IMR-90 (cell line): ENCODE measurements around the gene MRPS35. TPM values are rescaled to one million over a fixed set of nuclear protein-coding genes. Genes with fewer than 3 reads are reported as not detected.
A peak's percentile ranks its signal among the peaks of the same experiment; 100 is the strongest.

Experiments
- ATAC-seq: fragments of 200-7000 bp; cut with Tn5 transposase; 2 replicates; pipeline ENCODE4 v1.9.1; 2020; ENCODE audit warnings: low read depth, mild to moderate bottlenecking, moderate library complexity
- BruUV-seq: library from RNA; stranded (reverse); fragments of 400-500 nt; replicated peaks from 2 replicates; lab custom pipeline; 2021; lab: Mats Ljungman, UMichigan
- CTCF ChIA-PET: fragments of 300-600 bp; formaldehyde crosslinking; extraction: SDS; loops from one replicate; lab custom pipeline; 2021; ENCODE audit warnings: antibody characterized with exemption; lab: Yijun Ruan, JAX
- POLR2A ChIA-PET: fragments of 300-600 bp; sonication (Branson Sonifier 250); formaldehyde crosslinking; loops from one replicate; lab custom pipeline; 2022; ENCODE audit warnings: antibody characterized with exemption; ENCODE audit not compliant: unreplicated experiment; lab: Charles Lee
- DNase-seq: peaks from one replicate; pipeline ENCODE4 v3.0.0; 2013
- H2AFZ ChIP-seq: replicated peaks from 2 replicates; pipeline ENCODE3; 2013; ENCODE audit warnings: low read length, mild to moderate bottlenecking; ENCODE audit not compliant: poor library complexity
- H2AK5ac ChIP-seq: 2 replicates; pipeline ENCODE4 v1.6.1; 2013; ENCODE audit warnings: low read depth, low read length, inconsistent platforms
- H2AK9ac ChIP-seq: replicated peaks from 2 replicates; pipeline ENCODE3; 2013; ENCODE audit warnings: mild to moderate bottlenecking, low read depth, low read length, moderate library complexity; ENCODE audit not compliant: poor library complexity
- H2BK120ac ChIP-seq: 2 replicates; pipeline ENCODE4 v1.6.1; 2013; ENCODE audit warnings: low read depth, low read length, inconsistent platforms
- H2BK15ac ChIP-seq: 3 replicates; pipeline ENCODE4 v1.6.1; 2013; ENCODE audit warnings: low read depth, low read length, inconsistent platforms
- H2BK20ac ChIP-seq: 2 replicates; pipeline ENCODE4 v1.6.1; 2013; ENCODE audit warnings: low read depth, mild to moderate bottlenecking, inconsistent platforms, low read length, moderate library complexity
- H2BK5ac ChIP-seq: 2 replicates; pipeline ENCODE4 v1.6.1; 2013; ENCODE audit warnings: mild to moderate bottlenecking, low read depth, low read length, inconsistent platforms; ENCODE audit not compliant: poor library complexity, severe bottlenecking
- H3K14ac ChIP-seq: replicated peaks from 2 replicates; pipeline ENCODE4 v1.6.1; 2013; ENCODE audit warnings: low read depth, low read length, inconsistent platforms
- H3K18ac ChIP-seq: 2 replicates; pipeline ENCODE4 v1.6.1; 2013; ENCODE audit warnings: low read depth, low read length, control low read depth
- H3K23ac ChIP-seq: 2 replicates; pipeline ENCODE4 v1.6.1; 2013; ENCODE audit warnings: low read depth, low read length, inconsistent platforms
- H3K27ac ChIP-seq: 2 replicates; pipeline ENCODE4 v1.5.1; 2013; ENCODE audit warnings: mild to moderate bottlenecking, control low read depth, low read length; ENCODE audit not compliant: insufficient read depth
- H3K27me3 ChIP-seq: 2 replicates; pipeline ENCODE4 v1.6.1; 2013; ENCODE audit warnings: low read length; ENCODE audit not compliant: control insufficient read depth, insufficient read depth
- H3K36me3 ChIP-seq: 2 replicates; pipeline ENCODE4 v1.6.1; 2013; ENCODE audit warnings: low read length, mixed read lengths; ENCODE audit not compliant: control insufficient read depth, insufficient read depth
- H3K4ac ChIP-seq: 2 replicates; pipeline ENCODE4 v1.6.1; 2013; ENCODE audit warnings: low read depth, low read length, inconsistent platforms
- H3K4me1 ChIP-seq: 2 replicates; pipeline ENCODE4 v1.6.1; 2013; ENCODE audit warnings: low read length, mixed read lengths; ENCODE audit not compliant: control insufficient read depth, insufficient read depth
- H3K4me2 ChIP-seq: 2 replicates; pipeline ENCODE4 v1.6.1; 2013; ENCODE audit warnings: low read depth, mild to moderate bottlenecking, control low read depth, low read length, moderate library complexity
- H3K4me3 ChIP-seq: 2 replicates; pipeline ENCODE4 v1.5.1; 2013; ENCODE audit warnings: low read depth, mild to moderate bottlenecking, control low read depth, low read length, moderate library complexity; ENCODE audit not compliant: insufficient read depth
- H3K56ac ChIP-seq: 2 replicates; pipeline ENCODE4 v1.6.1; 2013; ENCODE audit warnings: low read length, inconsistent platforms; ENCODE audit not compliant: insufficient read depth; ENCODE audit errors: extremely low read depth
- H3K79me1 ChIP-seq, 2 experiments: 2 replicates each; pipeline ENCODE4 v1.6.1; 2013; ENCODE audit warnings: low read length in 2 of 2, inconsistent platforms in 1 of 2, low read depth in 1 of 2
- H3K9ac ChIP-seq: 2 replicates; pipeline ENCODE4 v1.6.1; 2013; ENCODE audit warnings: low read depth, low read length, control low read depth
- H3K9me1 ChIP-seq: 2 replicates; pipeline ENCODE4 v1.6.1; 2013; ENCODE audit warnings: low read length, inconsistent platforms; ENCODE audit not compliant: insufficient read depth
- H3K9me3 ChIP-seq: 2 replicates; pipeline ENCODE4 v1.6.1; 2013; ENCODE audit warnings: low read length; ENCODE audit not compliant: control insufficient read depth, insufficient read depth
- H4K20me1 ChIP-seq: 2 replicates; pipeline ENCODE4 v1.6.1; 2013; ENCODE audit warnings: low read length, inconsistent platforms; ENCODE audit not compliant: insufficient read depth
- H4K5ac ChIP-seq: 2 replicates; pipeline ENCODE4 v1.6.1; 2013; ENCODE audit warnings: mild to moderate bottlenecking, low read depth, low read length, control low read depth
- H4K8ac ChIP-seq, 2 experiments: 2 replicates each; pipeline ENCODE4 v1.6.1; 2013; ENCODE audit warnings: low read depth in 2 of 2, low read length in 2 of 2, control low read depth in 1 of 2, inconsistent platforms in 1 of 2
- H4K91ac ChIP-seq: 2 replicates; pipeline ENCODE4 v1.6.1; 2013; ENCODE audit warnings: low read depth, low read length, inconsistent platforms; ENCODE audit not compliant: insufficient read depth
- CTCF ChIP-seq: conservative IDR thresholded peaks from 2 replicates; pipeline ENCODE4 v1.5.1; 2012; ENCODE audit warnings: mild to moderate bottlenecking, low read depth, low read length, improper control_type of control experiment
- MXI1 ChIP-seq: IDR thresholded peaks from 2 replicates; pipeline ENCODE4 v1.6.1; 2012; ENCODE audit warnings: low read depth, mild to moderate bottlenecking, low read length, moderate library complexity, borderline replicate concordance
- WGBS, 2 experiments: methylation state at CpG; one replicate each; pipeline versions ENCODE4 v1.1.5 to v1.1.7; 2013; ENCODE audit warnings: missing lambda C conversion rate in 2 of 2; ENCODE audit not compliant: insufficient read length in 1 of 2; ENCODE audit errors: extremely low coverage in 2 of 2; 5-methylcytosine and 5-hydroxymethylcytosine counted together
- dilution Hi-C: fragments of 300-500 bp; cut with HindIII; formaldehyde crosslinking; loops from one replicate; pipeline ENCODE4 v1.14.3; 2018; ENCODE audit warnings: low sequenced_read_pairs; ENCODE audit not compliant: unreplicated experiment
- in situ Hi-C: fragments of 300-500 bp; cut with MboI; formaldehyde crosslinking; loops from 3 replicates; pipeline ENCODE4 v1.14.3; 2019; ENCODE audit warnings: low sequenced_read_pairs, inconsistent platforms, mixed read lengths
- intact Hi-C: fragments of 100-400 bp; cut with micrococcal nuclease; formaldehyde crosslinking; loops from 2 replicates; pipeline ENCODE4 v1.10.0; 2022
- polyA plus RNA-seq, 3 experiments: library from polyadenylated mRNA; depleted of rRNA; stranded (reverse); fragments of >200 nt; gene quantifications; 2 replicates each; pipeline ENCODE4 v1.2.3, GENCODE V29; 2012; ENCODE audit warnings: low replicate concordance in 1 of 3
- total RNA-seq: library from RNA; depleted of rRNA; stranded (reverse); fragments of >200 nt; gene quantifications from 2 replicates; pipeline ENCODE4 v1.2.3, GENCODE V29; 2012

MRPS35 gene
- total and polyA plus RNA-seq, 2 of the 4 experiments (the other 2 are of a cell fraction), result 27.4 to 40.1 TPM

GRCh38 chr12:27732281-27732680 lies 21.6 kb downstream of the MRPS35 start:
- Histone ChIP-seq H2BK15ac (no peak overlapping the region), H4K20me1 (no peaks in the 10 kb centered on the region), H3K18ac (no peak overlapping the region), H3K79me1 (peaks cover 2 to 14% of the 10 kb centered on the region in 2 experiments), H3K9me3 (no peaks in the 10 kb centered on the region), H2AFZ (no peak overlapping the region), H3K36me3 (peaks cover 18% of the 10 kb centered on the region), H2AK5ac (peak overlapping the region; percentile 10; the same call in 1 of the 2 replicates), H2BK120ac (no peak overlapping the region), H3K4me1 (no peaks in the 10 kb centered on the region), H3K23ac (no peak overlapping the region), H4K8ac (no peak overlapping the region), H3K4me2 (no peak overlapping the region), H2BK20ac (no peak overlapping the region), H3K4me3 (no peak overlapping the region), H3K56ac (no peak overlapping the region), H3K14ac (no peak overlapping the region), H3K27me3 (no peaks in the 10 kb centered on the region), H3K9me1 (no peaks in the 10 kb centered on the region; the same call in 1 of the 2 replicates), H3K4ac (no peak overlapping the region), H4K91ac (no peak overlapping the region), H4K5ac (no peak overlapping the region), H3K9ac (no peak overlapping the region), H2AK9ac (no peak overlapping the region), H3K27ac (no peak overlapping the region), H2BK5ac (no peak overlapping the region)
- in situ Hi-C loops, result loop anchor here (5.0 to 25.0 kb wide), 3 partner anchors 215 to 1255 kb away; no protein-coding TSS in a partner anchor
- ChIA-PET CTCF (interaction anchor here (0.6 to 2.1 kb wide), 5 partner anchors 14 to 497 kb away, joined by 3 to 11 read pairs (median 4); no protein-coding TSS in a partner anchor), POLR2A (interaction anchor here (0.6 kb wide), 2 partner anchors 19 to 433 kb away, joined by 3 to 4 read pairs; no protein-coding TSS in a partner anchor)
- DNase-seq, result no peak
- peak; percentile 49; the same call in 1 of the 2 replicates for ATAC-seq
- dilution Hi-C loops, result no loop called here
- intact Hi-C loops, result loop anchor here (5.0 to 10.0 kb wide), 2 partner anchors 90 to 1263 kb away; no protein-coding TSS in a partner anchor
- no peak for TF ChIP-seq MXI1
- TF ChIP-seq CTCF, result 0 out of 2 replicates have a peak, but pooled peaks have one; percentile 15
- WGBS, 2 experiments, result no CpG with 5 or more reads among the region's 2 CpGs
- BruUV-seq, result no TSS peak
